Activated CD4-positive, alpha-beta T cell treated with anti-CD3 and anti-CD28 coated beads, Interleukin-2, amount 50 U/mL, for 16 hours (primary cell): Measurements from ENCODE around the gene NGLY1.

Source experiments
- DNase-seq: peaks from one replicate; pipeline ENCODE4 v3.0.0-alpha.2; 2020

Gene NGLY1

GRCh38 chr3:25707268-25707926 lies 75.8 kb downstream of the NGLY1 start:
- no peak for DNase-seq

- DNase-seq, result no peak
Measured at GRCh38 chr3:25706213-25706612, 77.0 kb downstream of the NGLY1 start.

DNA sequence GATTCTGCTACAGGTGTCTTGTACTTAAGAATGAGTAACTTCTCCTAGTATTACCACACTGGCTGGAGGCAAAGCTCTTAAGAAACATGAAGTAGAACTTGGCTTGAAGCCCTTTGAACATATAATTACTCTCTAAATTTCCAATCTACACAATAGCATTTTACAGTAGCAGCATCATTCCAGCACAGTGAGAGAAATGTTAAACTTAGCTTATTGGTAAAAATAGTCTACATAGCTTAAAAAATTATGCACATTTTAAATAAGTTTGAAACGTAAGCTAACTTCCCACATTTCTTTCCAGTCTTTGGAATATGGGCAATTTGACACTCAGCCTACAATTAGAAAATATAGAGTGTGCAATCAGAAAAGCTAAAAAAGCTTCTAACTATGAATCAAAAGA lies 85.7 kb downstream of the NGLY1 start:
- no peak for DNase-seq

GRCh38 chr3:25695731-25696420 lies 87.4 kb downstream of the NGLY1 start:
- DNase-seq, result no peak

- no peak for DNase-seq
Measured at GRCh38 chr3:25693238-25693637, 90.0 kb downstream of the NGLY1 start.

- DNase-seq, result no peak
Measured at GRCh38 chr3:25692341-25692740, 90.9 kb downstream of the NGLY1 start.

- DNase-seq, result no peak
Measured at GRCh38 chr3:25690768-25691533, 92.3 kb downstream of the NGLY1 start.

DNA sequence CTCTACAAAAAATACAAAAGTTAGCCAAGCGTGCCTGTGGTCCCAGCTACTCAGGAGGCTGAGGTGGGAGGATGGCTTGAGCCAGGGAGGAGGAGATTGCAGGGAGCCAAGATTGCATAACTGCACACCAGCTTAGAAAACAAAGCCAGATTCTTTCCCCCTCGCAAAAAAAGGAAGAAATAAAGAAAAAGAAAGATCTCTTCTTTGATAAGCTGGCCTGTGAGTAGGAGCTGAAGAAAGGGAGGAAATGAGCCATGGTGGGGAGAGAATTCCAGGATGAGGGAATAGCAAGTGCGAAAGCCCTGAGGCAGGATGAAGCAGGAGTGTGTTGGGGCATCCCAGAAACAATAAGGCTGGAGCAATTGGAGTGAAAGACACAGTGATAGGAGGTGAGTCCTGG lies 94.0 kb downstream of the NGLY1 start:
- DNase-seq, result no peak

GRCh38 chr3:25687742-25688141 lies 95.5 kb downstream of the NGLY1 start:
- DNase-seq, result no peak

DNA sequence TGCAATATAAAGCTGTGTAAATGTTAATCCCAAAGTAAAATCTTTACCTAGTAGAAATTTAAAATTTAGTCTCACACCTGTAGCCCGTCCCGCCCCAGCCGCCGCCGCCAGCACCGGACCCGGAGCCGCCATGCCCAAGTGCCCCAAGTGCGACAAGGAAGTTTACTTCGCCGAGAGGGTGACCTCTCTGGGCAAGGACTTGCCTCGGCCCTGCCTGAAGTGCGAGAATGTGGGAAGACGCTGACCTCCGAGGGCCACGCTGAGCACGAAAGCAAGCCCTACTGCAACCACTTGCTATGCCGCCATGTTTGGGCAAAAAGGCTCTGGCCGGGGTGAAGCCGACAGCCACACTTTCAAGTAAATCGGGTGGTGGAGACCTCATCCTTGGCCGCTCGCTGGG lies 96.5 kb downstream of the NGLY1 start:
- DNase-seq, result no peak

- DNase-seq, result no peak
Measured at GRCh38 chr3:25683882-25684281, 99.4 kb downstream of the NGLY1 start.

- DNase-seq, result no peak
Measured at GRCh38 chr3:25683410-25683809, 99.8 kb downstream of the NGLY1 start.

DNA sequence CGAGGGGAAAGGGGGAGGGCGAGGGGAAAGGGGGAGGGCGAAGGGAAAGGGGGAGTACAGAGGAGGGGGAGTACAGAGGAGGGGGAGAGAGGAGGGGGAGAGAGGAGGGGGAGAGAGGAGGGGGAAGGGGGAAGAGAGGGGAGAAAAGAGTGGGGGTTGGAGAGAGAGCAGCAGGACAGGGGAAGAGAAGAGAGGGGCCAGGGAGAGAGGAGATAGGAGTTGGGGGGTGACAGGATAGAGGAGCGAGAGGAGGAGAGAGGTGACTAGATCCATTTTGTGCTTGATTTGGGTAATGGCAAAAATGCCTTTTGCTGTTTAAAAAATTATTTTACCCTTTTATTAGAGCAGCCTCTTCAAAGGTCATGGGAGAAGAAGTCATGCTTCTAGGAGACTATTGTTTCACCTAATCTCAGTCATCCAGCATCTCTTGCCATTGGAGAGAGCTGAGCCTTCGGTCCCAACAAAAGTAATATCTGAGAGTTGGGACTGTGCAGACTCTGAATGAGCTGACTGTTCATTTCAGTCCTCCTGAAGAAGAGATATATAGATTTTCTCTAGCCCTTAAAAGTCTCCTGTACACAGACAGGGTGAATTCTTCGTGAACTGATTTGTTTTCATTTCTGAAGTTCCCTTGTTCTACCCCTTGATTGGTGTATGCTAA lies 103.5 kb downstream of the NGLY1 start:
- DNase-seq, result no peak

GRCh38 chr3:25679166-25679565 lies 104.1 kb downstream of the NGLY1 start:
- no peak for DNase-seq

DNA sequence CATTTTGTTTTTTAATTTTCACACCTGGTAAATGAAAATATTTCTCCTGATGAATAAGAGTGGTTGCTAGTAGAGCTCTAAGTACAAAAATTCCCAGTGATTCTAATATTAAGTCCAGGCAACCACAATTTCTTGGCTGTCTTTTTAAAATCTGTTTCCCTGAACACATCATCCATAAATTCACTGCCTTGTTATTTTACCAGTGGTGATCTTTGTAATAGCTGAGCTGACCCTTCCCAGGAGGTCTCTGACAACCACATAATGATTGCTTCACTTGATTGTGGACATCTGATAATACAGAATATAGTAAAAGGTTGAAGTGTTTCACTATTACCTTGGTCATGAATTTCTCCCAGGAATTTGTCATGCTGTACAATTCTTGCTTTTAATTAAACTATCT lies 104.7 kb downstream of the NGLY1 start:
- no peak for DNase-seq

- no peak for DNase-seq
Measured at GRCh38 chr3:25677121-25677520, 106.1 kb downstream of the NGLY1 start.

- no peak for DNase-seq
Measured at GRCh38 chr3:25674670-25675069, 108.6 kb downstream of the NGLY1 start.

GRCh38 chr3:25673738-25674298 lies 109.4 kb downstream of the NGLY1 start:
- DNase-seq, result no peak
